SK-N-SH treated with all-trans-retinoic acid at 6 μM for 48 hours (cell line): ENCODE results near the gene TBL1X.

Experiments
- ATAC-seq: fragments of 200-7000 bp; cut with Tn5 transposase; 3 replicates; pipeline ENCODE4 v1.9.1; 2020; ENCODE audit warnings: mild to moderate bottlenecking, moderate library complexity
- ARNTL ChIP-seq: fragments of 450-650 bp; formaldehyde crosslinking; IDR thresholded peaks from 2 replicates; pipeline ENCODE4 v1.5.0; 2020; ENCODE audit warnings: low read depth, mild to moderate bottlenecking, moderate library complexity, borderline replicate concordance
- BACH2 ChIP-seq: fragments of 250-450 bp; sonication (Bioruptor Pico); IDR thresholded peaks from 2 replicates; pipeline ENCODE4 v1.9.0; 2021; ENCODE audit warnings: mild to moderate bottlenecking, borderline replicate concordance
- CREB5 ChIP-seq: fragments of 250-450 bp; sonication (Bioruptor Pico); IDR thresholded peaks from 2 replicates; pipeline ENCODE4 v1.5.1; 2020; ENCODE audit warnings: low read depth, mild to moderate bottlenecking, moderate library complexity
- CSDC2 ChIP-seq: fragments of 250-450 bp; sonication (Bioruptor Pico); IDR thresholded peaks from 2 replicates; pipeline ENCODE4 v1.5.0; 2020; ENCODE audit warnings: mild to moderate bottlenecking, moderate library complexity
- CSRNP3 ChIP-seq: fragments of 250-450 bp; sonication (Bioruptor Pico); IDR thresholded peaks from 2 replicates; pipeline ENCODE4 v1.5.1; 2021; ENCODE audit warnings: mild to moderate bottlenecking, moderate library complexity
- ESRRG ChIP-seq: fragments of 250-450 bp; sonication (Bioruptor Pico); IDR thresholded peaks from 2 replicates; pipeline ENCODE4 v1.6.1; 2021; ENCODE audit warnings: mild to moderate bottlenecking
- GLIS3 ChIP-seq: fragments of 250-450 bp; sonication (Bioruptor Pico); IDR thresholded peaks from 2 replicates; pipeline ENCODE4 v1.5.0; 2020; ENCODE audit warnings: mild to moderate bottlenecking, moderate library complexity
- ISL1 ChIP-seq: fragments of 250-450 bp; sonication (Bioruptor Pico); IDR thresholded peaks from 2 replicates; pipeline ENCODE4 v2.1.2; 2022; ENCODE audit warnings: mild to moderate bottlenecking, moderate library complexity
- OSR1 ChIP-seq: fragments of 250-450 bp; sonication (Bioruptor Pico); IDR thresholded peaks from 2 replicates; pipeline ENCODE4 v1.8.0; 2022; ENCODE audit warnings: moderate library complexity, mild to moderate bottlenecking, inconsistent platforms
- PPARA ChIP-seq: fragments of 250-450 bp; sonication (Bioruptor Pico); IDR thresholded peaks from 2 replicates; pipeline ENCODE4 v1.5.0; 2020; ENCODE audit warnings: mild to moderate bottlenecking, borderline replicate concordance
- RARB ChIP-seq: fragments of 250-450 bp; sonication (Bioruptor Pico); IDR thresholded peaks from 2 replicates; pipeline ENCODE4 v1.8.0; 2021; ENCODE audit warnings: mild to moderate bottlenecking, moderate library complexity
- SNAI2 ChIP-seq: fragments of 250-450 bp; sonication (Bioruptor Pico); IDR thresholded peaks from 2 replicates; pipeline ENCODE4 v1.5.0; 2020; ENCODE audit warnings: mild to moderate bottlenecking, moderate library complexity
- TCF4 ChIP-seq: fragments of 250-450 bp; sonication (Bioruptor Pico); IDR thresholded peaks from 2 replicates; pipeline ENCODE4 v1.8.0; 2021; ENCODE audit warnings: mild to moderate bottlenecking, moderate library complexity, borderline replicate concordance
- TSHZ2 ChIP-seq: fragments of 250-450 bp; sonication (Bioruptor Pico); IDR thresholded peaks from 2 replicates; pipeline ENCODE4 v1.5.0; 2020; ENCODE audit warnings: mild to moderate bottlenecking, moderate library complexity
- ZC3H10 ChIP-seq: fragments of 250-450 bp; sonication (Bioruptor Pico); IDR thresholded peaks from 2 replicates; pipeline ENCODE4 v1.5.1; 2021; ENCODE audit warnings: mild to moderate bottlenecking, moderate library complexity
- ZFP30 ChIP-seq: fragments of 450-650 bp; formaldehyde crosslinking; IDR thresholded peaks from 2 replicates; pipeline ENCODE4 v1.5.0; 2022; ENCODE audit warnings: mild to moderate bottlenecking, moderate library complexity
- ZNF565 ChIP-seq: fragments of 450-650 bp; formaldehyde crosslinking; conservative IDR thresholded peaks from 2 replicates; pipeline ENCODE4 v1.5.0; 2020; ENCODE audit warnings: low read depth, mild to moderate bottlenecking, moderate library complexity
- ZNF70 ChIP-seq: fragments of 450-650 bp; formaldehyde crosslinking; IDR thresholded peaks from 2 replicates; pipeline ENCODE4 v1.5.0; 2020; ENCODE audit warnings: mild to moderate bottlenecking, moderate library complexity
- ZNF8 ChIP-seq: fragments of 450-650 bp; formaldehyde crosslinking; IDR thresholded peaks from 2 replicates; pipeline ENCODE4 v1.5.0; 2020; ENCODE audit warnings: mild to moderate bottlenecking, moderate library complexity

The TBL1X gene

GRCh38 chrX:9596837-9597236 lies 132.0 kb downstream of the TBL1X start:
- ATAC-seq, result no peak
- TF ChIP-seq GLIS3 (CRISPR knock-in tag) (no peak), ZNF8 (no peak), ZNF565 (CRISPR knock-in tag) (no peak), ZC3H10 (CRISPR knock-in tag) (no peak)

GRCh38 chrX:9597361-9598035 lies 132.6 kb downstream of the TBL1X start:
- no peak for ATAC-seq
- TF ChIP-seq CSRNP3 (CRISPR knock-in tag) (no peak), ZFP30 (CRISPR knock-in tag) (no peak), ISL1 (CRISPR knock-in tag) (no peak), SNAI2 (CRISPR knock-in tag) (no peak), ARNTL (no peak), BACH2 (CRISPR knock-in tag) (no peak), RARB (CRISPR knock-in tag) (no peak), TSHZ2 (CRISPR knock-in tag) (no peak)

GRCh38 chrX:9598344-9598743 lies 133.5 kb downstream of the TBL1X start:
- TF ChIP-seq CSDC2 (CRISPR knock-in tag), result no peak
- no peak for TF ChIP-seq RARB (CRISPR knock-in tag)
- TF ChIP-seq ZNF70, result no peak
- no peak for TF ChIP-seq ZNF8
- no peak for TF ChIP-seq ZNF565 (CRISPR knock-in tag)
- no peak for TF ChIP-seq PPARA (CRISPR knock-in tag)
- no peak for TF ChIP-seq OSR1 (CRISPR knock-in tag)
- no peak for TF ChIP-seq GLIS3 (CRISPR knock-in tag)
- TF ChIP-seq CREB5 (CRISPR knock-in tag), result no peak
- no peak for TF ChIP-seq CSRNP3 (CRISPR knock-in tag)
- TF ChIP-seq ARNTL, result no peak
- no peak for TF ChIP-seq BACH2 (CRISPR knock-in tag)
- no peak for ATAC-seq

- no peak for ATAC-seq
- TF ChIP-seq RARB (CRISPR knock-in tag) (no peak), ZC3H10 (CRISPR knock-in tag) (no peak), BACH2 (CRISPR knock-in tag) (no peak), CSRNP3 (CRISPR knock-in tag) (no peak), OSR1 (CRISPR knock-in tag) (no peak), ESRRG (no peak), PPARA (CRISPR knock-in tag) (no peak), TCF4 (CRISPR knock-in tag) (no peak)
- TF ChIP-seq, all 23 proteins: peak for 0
These were observed 139.5 kb downstream of the TBL1X start for GRCh38 chrX:9604111-9604907.
